Fibroblast of lung (primary cell): ENCODE measurements around the gene RELA.

ENCODE experiments used
- CTCF ChIP-seq, 2 donors: IDR thresholded peaks in 1 of 2; conservative IDR thresholded peaks in 1 of 2; 1 replicate in 1 of 2; 2 replicates in 1 of 2; pipeline ENCODE4 v1.5.1; 2011 to 2012; ENCODE audit warnings: low read length in 2 of 2, control low read depth in 1 of 2, inconsistent platforms in 1 of 2, low read depth in 1 of 2, mild to moderate bottlenecking in 1 of 2
- EZH2 ChIP-seq: IDR thresholded peaks from 2 replicates; pipeline ENCODE4 v1.5.1; 2012; ENCODE audit warnings: low read length, control low read depth, mild to moderate bottlenecking; ENCODE audit errors: missing control alignments

GRCh38 chr11:65617990-65618751 is 44.5 kb downstream of the RELA start:
- TF ChIP-seq EZH2 (no peak), CTCF (conservative IDR thresholded peaks at IDR 0.05 in 1 of 2, IDR thresholded peaks at IDR 0.05 in 1 of 2; ENCODE audit: low read depth in 1 of 2, low read length in 2 of 2) (no peak)
